Right lobe of liver (tissue), 6 donors: ENCODE measurements around the gene OR13J1. TPM values are rescaled to one million over a fixed set of nuclear protein-coding genes. Genes with fewer than 3 reads are reported as not detected.

Source experiments
- ATAC-seq, 4 donors: fragments of 200-7000 bp; cut with Tn5 transposase; one replicate each; pipeline ENCODE4 v1.9.1; 2020; ENCODE audit warnings: mild to moderate bottlenecking in 4 of 4, moderate library complexity in 4 of 4
- DNase-seq, 3 donors: peaks; one replicate each; pipeline ENCODE4 v3.0.0-alpha.2; 2020
- H3K27ac ChIP-seq, 3 donors: fragments of 200-600 bp; one replicate each; pipeline ENCODE4 v1.8.0; 2022
- H3K27me3 ChIP-seq, 2 donors: fragments of 200-600 bp; one replicate each; pipeline ENCODE4 v1.8.0; 2022
- H3K36me3 ChIP-seq, 4 donors: fragments of 200-600 bp; sonication (generic) in 1 of 4; one replicate each; pipeline versions ENCODE4 v1.5.1 to v1.8.0; 2017 to 2022; ENCODE audit warnings: control low read depth in 1 of 4
- H3K4me1 ChIP-seq, 4 donors: fragments of 200-600 bp; sonication (generic) in 1 of 4; one replicate each; pipeline versions ENCODE4 v1.5.1 to v1.8.0; 2017 to 2022; ENCODE audit warnings: control low read depth in 1 of 4
- H3K4me3 ChIP-seq, 3 donors: fragments of 200-600 bp; one replicate each; pipeline ENCODE4 v1.8.0; 2022
- H3K9me3 ChIP-seq, 4 donors: fragments of 200-600 bp; sonication (generic) in 1 of 4; one replicate each; pipeline versions ENCODE4 v1.5.1 to v1.8.0; 2017 to 2022; ENCODE audit warnings: control low read depth in 1 of 4
- CTCF ChIP-seq, 4 donors: fragments of 200-600 bp in 3 of 4; fragments of 450-650 bp in 1 of 4; IDR thresholded peaks; one replicate each; pipeline versions ENCODE4 v1.5.1 to v1.8.0; 2016 to 2022; ENCODE audit warnings: antibody characterized with exemption in 4 of 4, mild to moderate bottlenecking in 2 of 4
- POLR2A ChIP-seq: fragments of 450-650 bp; IDR thresholded peaks from one replicate; pipeline ENCODE4 v1.6.1; 2017; ENCODE audit warnings: antibody characterized with exemption, mild to moderate bottlenecking
- WGBS: methylation state at CpG from one replicate; pipeline ENCODE4 v1.1.6; 2018; ENCODE audit warnings: low coverage, low lambda C conversion rate; ENCODE audit not compliant: insufficient coverage; ENCODE audit errors: missing lambda C conversion rate; 5-methylcytosine and 5-hydroxymethylcytosine counted together
- intact Hi-C, 2 donors: fragments of 100-400 bp; cut with DNase I; formaldehyde crosslinking; loops; one replicate each; pipeline versions ENCODE4 v1.11.2 to v1.14.1; 2022
- total RNA-seq, 6 experiments: library from RNA; depleted of rRNA in 2 of 6; stranded (reverse); fragments of >200 nt in 2 of 6; fragmentation: NEBNext Ultra II Directional in 3 of 6; extraction: Animal tissue kit (Norgen Biotek cat#: 25700) in 3 of 6; gene quantifications; one replicate each; pipeline versions ENCODE4 v1.1.0 to v1.2.4, GENCODE V29; 2016 to 2023
- donor health status: DM: no; HTN: yes; CAD: no.
- donor health status: DM: no; HTN: no; CAD: no.
- donor health status: DM: no; HTN: no; CAD: no.
- donor health status: DM: no; HTN: yes; CAD: no.
- donor health status: DM: no; HTN: yes; CAD: no.

The OR13J1 gene
- total RNA-seq, 6 experiments from 2014 or later: not detected

GRCh38 chr9:35836595-35836994, 33.6 kb downstream of the OR13J1 start:
- DNase-seq: peak in 1 of 3 donors; percentile 23
- WGBS: 93% methylated on average over 3 of the region's 5 CpGs

GRCh38 chr9:35835766-35836165, 34.4 kb downstream of the OR13J1 start:
- no peak for TF ChIP-seq POLR2A
- no peak for TF ChIP-seq CTCF (IDR thresholded peaks at IDR 0.05)
- Histone ChIP-seq H3K27me3 (no peaks in the 10 kb centered on the region), H3K4me3 (no peak overlapping the region), H3K4me1 (peaks cover 0 to 29% (median 15%) of the 10 kb centered on the region in 4 donors), H3K27ac (peak overlapping the region in 2 of 3 donors; percentile 61 to 76), H3K36me3 (no peaks in the 10 kb centered on the region), H3K9me3 (no peaks in the 10 kb centered on the region)
- WGBS: 9% methylated on average over 2 of the region's 2 CpGs
- intact Hi-C loops: no loop called here
- DNase-seq (peak in 1 of 3 donors; percentile 55), ATAC-seq (peak; percentile 74 to 78 (median 76))

More at GRCh38 chr9:35836595-35836994, 33.6 kb downstream of the OR13J1 start:
- Histone ChIP-seq H3K27me3 (no peaks in the 10 kb centered on the region), H3K9me3 (no peaks in the 10 kb centered on the region), H3K27ac (peak overlapping the region in 1 of 3 donors; percentile 76), H3K36me3 (no peaks in the 10 kb centered on the region), H3K4me1 (peaks cover 0 to 29% (median 15%) of the 10 kb centered on the region in 4 donors), H3K4me3 (no peak overlapping the region)
- TF ChIP-seq POLR2A (no peak), CTCF (IDR thresholded peaks at IDR 0.05) (no peak)
- intact Hi-C loops: no loop called here
- no peak for ATAC-seq

GRCh38 chr9:35835216-35835632, 35.0 kb downstream of the OR13J1 start:
- DNase-seq: peak in 1 of 3 donors; percentile 60
- H3K27me3 ChIP-seq: no peaks in the 10 kb centered on the region
- 100% methylated on average over 1 of the region's 3 CpGs for WGBS
- intact Hi-C loops: no loop called here
- H3K4me3 ChIP-seq: no peak overlapping the region
- peaks cover 0 to 33% (median 15%) of the 10 kb centered on the region in 4 donors for H3K4me1 ChIP-seq
- TF ChIP-seq POLR2A (no peak), CTCF (IDR thresholded peaks at IDR 0.05) (no peak)
- H3K9me3 ChIP-seq: no peaks in the 10 kb centered on the region
- H3K36me3 ChIP-seq: no peaks in the 10 kb centered on the region
- peak overlapping the region in 2 of 3 donors; percentile 61 to 76 for H3K27ac ChIP-seq
- peak in 2 of 4 donors; percentile 10 to 15 for ATAC-seq

GRCh38 chr9:35834260-35835215, 35.7 kb downstream of the OR13J1 start:
- no peaks in the 10 kb centered on the region for H3K27me3 ChIP-seq
- H3K36me3 ChIP-seq: no peaks in the 10 kb centered on the region
- H3K27ac ChIP-seq: peak overlapping the region in 2 of 3 donors; percentile 61 to 76
- ATAC-seq (peak; percentile 68 to 79 (median 74)), DNase-seq (peak; percentile 42 to 83 (median 71))
- intact Hi-C loops: no loop called here
- H3K4me3 ChIP-seq: no peak overlapping the region
- TF ChIP-seq POLR2A: peak; percentile 16
- no peak for TF ChIP-seq CTCF (IDR thresholded peaks at IDR 0.05)
- H3K9me3 ChIP-seq: no peaks in the 10 kb centered on the region
- 45% methylated on average over 12 of the region's 14 CpGs for WGBS
- peaks cover 0 to 38% (median 15%) of the 10 kb centered on the region in 4 donors for H3K4me1 ChIP-seq
